ENCODE data around the gene ST13. TPM values are rescaled to one million over a fixed set of nuclear protein-coding genes. Genes with fewer than 3 reads are reported as not detected.
A peak's percentile ranks its signal among the peaks of the same experiment; 100 is the strongest.

The ST13 gene
- total and polyA plus RNA-seq, 9 of the 15 experiments (the other 6 are each of a cell fraction or from before 2014, with no cell fraction given): 53.6 to 311 (median 195) TPM

DNA sequence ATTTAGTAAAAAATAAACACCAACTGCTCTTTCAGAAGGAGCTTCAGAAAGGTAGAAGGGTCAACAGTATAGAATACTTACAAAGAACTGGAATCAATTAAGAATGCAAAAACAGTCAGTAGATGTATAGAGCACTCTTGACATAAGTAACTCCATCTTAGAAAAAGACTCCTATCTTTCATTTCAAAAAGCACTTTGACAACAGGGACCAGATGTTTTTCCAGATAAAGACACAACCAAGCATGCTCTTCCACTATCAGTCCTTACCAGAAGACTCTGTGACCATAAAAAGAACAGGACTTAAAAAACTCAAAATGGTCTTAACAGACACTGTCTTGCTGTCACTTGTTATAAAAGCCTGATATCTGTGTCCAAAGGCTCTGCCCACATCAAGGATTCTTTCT, 42.5 kb downstream of the ST13 start (continued):
- TF ChIP-seq MYC (IDR thresholded peaks at IDR 0.05; ENCODE audit: low read depth, low read length) (peak; percentile 74), MYC (CRISPR knock-in tag; IDR thresholded peaks at IDR 0.05; ENCODE audit: borderline replicate concordance, low read depth) (peak; percentile 99), RBM17 (IDR thresholded peaks at IDR 0.05; ENCODE audit: borderline replicate concordance, low read depth, low read length) (no peak), ELF1 (tag; IDR thresholded peaks at IDR 0.05) (peak; percentile 82), PCBP2 (IDR thresholded peaks at IDR 0.05; ENCODE audit: low read depth, low read length, poor library complexity, severe bottlenecking) (no peak), CAMTA2 (CRISPR knock-in tag; conservative IDR thresholded peaks at IDR 0.05) (peak; percentile 93; the same call in 1 of the 2 replicates), U2AF1 (optimal IDR thresholded peaks at IDR 0.05; ENCODE audit: low read depth, low read length) (no peak), MTA3 (IDR thresholded peaks at IDR 0.05; ENCODE audit: borderline replicate concordance) (peak; percentile 75), SMAD1 (IDR thresholded peaks at IDR 0.05; ENCODE audit: low read depth, low read length, partially characterized antibody) (no peak)
- TF ChIP-seq, protein P1, sequence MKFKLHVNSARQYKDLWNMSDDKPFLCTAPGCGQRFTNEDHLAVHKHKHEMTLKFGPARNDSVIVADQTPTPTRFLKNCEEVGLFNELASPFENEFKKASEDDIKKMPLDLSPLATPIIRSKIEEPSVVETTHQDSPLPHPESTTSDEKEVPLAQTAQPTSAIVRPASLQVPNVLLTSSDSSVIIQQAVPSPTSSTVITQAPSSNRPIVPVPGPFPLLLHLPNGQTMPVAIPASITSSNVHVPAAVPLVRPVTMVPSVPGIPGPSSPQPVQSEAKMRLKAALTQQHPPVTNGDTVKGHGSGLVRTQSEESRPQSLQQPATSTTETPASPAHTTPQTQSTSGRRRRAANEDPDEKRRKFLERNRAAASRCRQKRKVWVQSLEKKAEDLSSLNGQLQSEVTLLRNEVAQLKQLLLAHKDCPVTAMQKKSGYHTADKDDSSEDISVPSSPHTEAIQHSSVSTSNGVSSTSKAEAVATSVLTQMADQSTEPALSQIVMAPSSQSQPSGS (CRISPR knock-in tag; IDR thresholded peaks at IDR 0.05): no peak
- TF ChIP-seq, protein P2, sequence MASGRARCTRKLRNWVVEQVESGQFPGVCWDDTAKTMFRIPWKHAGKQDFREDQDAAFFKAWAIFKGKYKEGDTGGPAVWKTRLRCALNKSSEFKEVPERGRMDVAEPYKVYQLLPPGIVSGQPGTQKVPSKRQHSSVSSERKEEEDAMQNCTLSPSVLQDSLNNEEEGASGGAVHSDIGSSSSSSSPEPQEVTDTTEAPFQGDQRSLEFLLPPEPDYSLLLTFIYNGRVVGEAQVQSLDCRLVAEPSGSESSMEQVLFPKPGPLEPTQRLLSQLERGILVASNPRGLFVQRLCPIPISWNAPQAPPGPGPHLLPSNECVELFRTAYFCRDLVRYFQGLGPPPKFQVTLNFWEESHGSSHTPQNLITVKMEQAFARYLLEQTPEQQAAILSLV (tag; IDR thresholded peaks at IDR 0.05): peak; percentile 100
- TF ChIP-seq, protein P3, sequence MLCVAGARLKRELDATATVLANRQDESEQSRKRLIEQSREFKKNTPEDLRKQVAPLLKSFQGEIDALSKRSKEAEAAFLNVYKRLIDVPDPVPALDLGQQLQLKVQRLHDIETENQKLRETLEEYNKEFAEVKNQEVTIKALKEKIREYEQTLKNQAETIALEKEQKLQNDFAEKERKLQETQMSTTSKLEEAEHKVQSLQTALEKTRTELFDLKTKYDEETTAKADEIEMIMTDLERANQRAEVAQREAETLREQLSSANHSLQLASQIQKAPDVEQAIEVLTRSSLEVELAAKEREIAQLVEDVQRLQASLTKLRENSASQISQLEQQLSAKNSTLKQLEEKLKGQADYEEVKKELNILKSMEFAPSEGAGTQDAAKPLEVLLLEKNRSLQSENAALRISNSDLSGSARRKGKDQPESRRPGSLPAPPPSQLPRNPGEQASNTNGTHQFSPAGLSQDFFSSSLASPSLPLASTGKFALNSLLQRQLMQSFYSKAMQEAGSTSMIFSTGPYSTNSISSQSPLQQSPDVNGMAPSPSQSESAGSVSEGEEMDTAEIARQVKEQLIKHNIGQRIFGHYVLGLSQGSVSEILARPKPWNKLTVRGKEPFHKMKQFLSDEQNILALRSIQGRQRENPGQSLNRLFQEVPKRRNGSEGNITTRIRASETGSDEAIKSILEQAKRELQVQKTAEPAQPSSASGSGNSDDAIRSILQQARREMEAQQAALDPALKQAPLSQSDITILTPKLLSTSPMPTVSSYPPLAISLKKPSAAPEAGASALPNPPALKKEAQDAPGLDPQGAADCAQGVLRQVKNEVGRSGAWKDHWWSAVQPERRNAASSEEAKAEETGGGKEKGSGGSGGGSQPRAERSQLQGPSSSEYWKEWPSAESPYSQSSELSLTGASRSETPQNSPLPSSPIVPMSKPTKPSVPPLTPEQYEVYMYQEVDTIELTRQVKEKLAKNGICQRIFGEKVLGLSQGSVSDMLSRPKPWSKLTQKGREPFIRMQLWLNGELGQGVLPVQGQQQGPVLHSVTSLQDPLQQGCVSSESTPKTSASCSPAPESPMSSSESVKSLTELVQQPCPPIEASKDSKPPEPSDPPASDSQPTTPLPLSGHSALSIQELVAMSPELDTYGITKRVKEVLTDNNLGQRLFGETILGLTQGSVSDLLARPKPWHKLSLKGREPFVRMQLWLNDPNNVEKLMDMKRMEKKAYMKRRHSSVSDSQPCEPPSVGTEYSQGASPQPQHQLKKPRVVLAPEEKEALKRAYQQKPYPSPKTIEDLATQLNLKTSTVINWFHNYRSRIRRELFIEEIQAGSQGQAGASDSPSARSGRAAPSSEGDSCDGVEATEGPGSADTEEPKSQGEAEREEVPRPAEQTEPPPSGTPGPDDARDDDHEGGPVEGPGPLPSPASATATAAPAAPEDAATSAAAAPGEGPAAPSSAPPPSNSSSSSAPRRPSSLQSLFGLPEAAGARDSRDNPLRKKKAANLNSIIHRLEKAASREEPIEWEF (CRISPR knock-in tag; IDR thresholded peaks at IDR 0.05): peak; percentile 100
- TF ChIP-seq, protein P4, sequence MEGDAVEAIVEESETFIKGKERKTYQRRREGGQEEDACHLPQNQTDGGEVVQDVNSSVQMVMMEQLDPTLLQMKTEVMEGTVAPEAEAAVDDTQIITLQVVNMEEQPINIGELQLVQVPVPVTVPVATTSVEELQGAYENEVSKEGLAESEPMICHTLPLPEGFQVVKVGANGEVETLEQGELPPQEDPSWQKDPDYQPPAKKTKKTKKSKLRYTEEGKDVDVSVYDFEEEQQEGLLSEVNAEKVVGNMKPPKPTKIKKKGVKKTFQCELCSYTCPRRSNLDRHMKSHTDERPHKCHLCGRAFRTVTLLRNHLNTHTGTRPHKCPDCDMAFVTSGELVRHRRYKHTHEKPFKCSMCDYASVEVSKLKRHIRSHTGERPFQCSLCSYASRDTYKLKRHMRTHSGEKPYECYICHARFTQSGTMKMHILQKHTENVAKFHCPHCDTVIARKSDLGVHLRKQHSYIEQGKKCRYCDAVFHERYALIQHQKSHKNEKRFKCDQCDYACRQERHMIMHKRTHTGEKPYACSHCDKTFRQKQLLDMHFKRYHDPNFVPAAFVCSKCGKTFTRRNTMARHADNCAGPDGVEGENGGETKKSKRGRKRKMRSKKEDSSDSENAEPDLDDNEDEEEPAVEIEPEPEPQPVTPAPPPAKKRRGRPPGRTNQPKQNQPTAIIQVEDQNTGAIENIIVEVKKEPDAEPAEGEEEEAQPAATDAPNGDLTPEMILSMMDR (IDR thresholded peaks at IDR 0.05 in 2 of 3, conservative IDR thresholded peaks at IDR 0.05 in 1 of 3; ENCODE audit: insufficient read depth in 2 of 3, low read depth in 1 of 3, low read length in 3 of 3): no peak
- TF ChIP-seq, protein P5, sequence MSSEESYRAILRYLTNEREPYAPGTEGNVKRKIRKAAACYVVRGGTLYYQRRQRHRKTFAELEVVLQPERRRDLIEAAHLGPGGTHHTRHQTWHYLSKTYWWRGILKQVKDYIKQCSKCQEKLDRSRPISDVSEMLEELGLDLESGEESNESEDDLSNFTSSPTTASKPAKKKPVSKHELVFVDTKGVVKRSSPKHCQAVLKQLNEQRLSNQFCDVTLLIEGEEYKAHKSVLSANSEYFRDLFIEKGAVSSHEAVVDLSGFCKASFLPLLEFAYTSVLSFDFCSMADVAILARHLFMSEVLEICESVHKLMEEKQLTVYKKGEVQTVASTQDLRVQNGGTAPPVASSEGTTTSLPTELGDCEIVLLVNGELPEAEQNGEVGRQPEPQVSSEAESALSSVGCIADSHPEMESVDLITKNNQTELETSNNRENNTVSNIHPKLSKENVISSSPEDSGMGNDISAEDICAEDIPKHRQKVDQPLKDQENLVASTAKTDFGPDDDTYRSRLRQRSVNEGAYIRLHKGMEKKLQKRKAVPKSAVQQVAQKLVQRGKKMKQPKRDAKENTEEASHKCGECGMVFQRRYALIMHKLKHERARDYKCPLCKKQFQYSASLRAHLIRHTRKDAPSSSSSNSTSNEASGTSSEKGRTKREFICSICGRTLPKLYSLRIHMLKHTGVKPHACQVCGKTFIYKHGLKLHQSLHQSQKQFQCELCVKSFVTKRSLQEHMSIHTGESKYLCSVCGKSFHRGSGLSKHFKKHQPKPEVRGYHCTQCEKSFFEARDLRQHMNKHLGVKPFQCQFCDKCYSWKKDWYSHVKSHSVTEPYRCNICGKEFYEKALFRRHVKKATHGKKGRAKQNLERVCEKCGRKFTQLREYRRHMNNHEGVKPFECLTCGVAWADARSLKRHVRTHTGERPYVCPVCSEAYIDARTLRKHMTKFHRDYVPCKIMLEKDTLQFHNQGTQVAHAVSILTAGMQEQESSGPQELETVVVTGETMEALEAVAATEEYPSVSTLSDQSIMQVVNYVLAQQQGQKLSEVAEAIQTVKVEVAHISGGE (CRISPR knock-in tag; IDR thresholded peaks at IDR 0.05): peak in 1 of 3 experiments; percentile 96; a peak in 2 of 6 replicates

Data from K562 (cell line).